ENCODE data around the gene C11orf54. TPM values are rescaled to one million over a fixed set of nuclear protein-coding genes. Genes with fewer than 3 reads are reported as not detected.

The C11orf54 gene
- total RNA-seq, 2 donors from 2014 or later, result 20.2 to 32.0 TPM

- DNase-seq (ENCODE audit: low spot score) (no peak), ATAC-seq (ENCODE audit: insufficient number of reproducible peaks, low FRiP score, low read depth) (no peak)
- Histone ChIP-seq H3K27me3 (replicated peaks; ENCODE audit: insufficient read depth) (no peaks in the 10 kb centered on the region), H3K36me3 (peaks cover 43% of the 10 kb centered on the region), H3K9me3 (no peaks in the 10 kb centered on the region), H3K4me3 (no peak overlapping the region), H3K4me1 (ENCODE audit: control insufficient read depth in 1 of 2, low read depth in 2 of 2) (no peaks in the 10 kb centered on the region), H3K27ac (no peak overlapping the region)
- TF ChIP-seq CTCF (IDR thresholded peaks at IDR 0.05), result no peak
Observed at GRCh38 chr11:93728792-93729128, 12.7 kb upstream of the C11orf54 start.

GRCh38 chr11:93729129-93729616, 12.3 kb upstream of the C11orf54 start:
- H3K9me3 ChIP-seq, result no peaks in the 10 kb centered on the region
- no peaks in the 10 kb centered on the region for H3K4me1 ChIP-seq (ENCODE audit: control insufficient read depth in 1 of 2, low read depth in 2 of 2)
- no peak for DNase-seq (ENCODE audit: low spot score)
- no peak for ATAC-seq (ENCODE audit: insufficient number of reproducible peaks, low FRiP score, low read depth)
- no peak overlapping the region for H3K27ac ChIP-seq
- no peaks in the 10 kb centered on the region for H3K27me3 ChIP-seq (replicated peaks; ENCODE audit: insufficient read depth)
- peaks cover 44% of the 10 kb centered on the region for H3K36me3 ChIP-seq
- H3K4me3 ChIP-seq, result no peak overlapping the region
- no peak for TF ChIP-seq CTCF (IDR thresholded peaks at IDR 0.05)

- peaks cover 55% of the 10 kb centered on the region for H3K36me3 ChIP-seq
- H3K27ac ChIP-seq, result no peak overlapping the region
- no peak for TF ChIP-seq CTCF (IDR thresholded peaks at IDR 0.05)
- H3K9me3 ChIP-seq, result no peaks in the 10 kb centered on the region
- H3K4me3 ChIP-seq, result no peak overlapping the region
- no peaks in the 10 kb centered on the region for H3K4me1 ChIP-seq (ENCODE audit: control insufficient read depth in 1 of 2, low read depth in 2 of 2)
- no peaks in the 10 kb centered on the region for H3K27me3 ChIP-seq (replicated peaks; ENCODE audit: insufficient read depth)
- ATAC-seq (ENCODE audit: insufficient number of reproducible peaks, low FRiP score, low read depth) (no peak), DNase-seq (ENCODE audit: low spot score) (no peak)
Observed at GRCh38 chr11:93730108-93731107, 11.1 kb upstream of the C11orf54 start.

GRCh38 chr11:93732237-93732892, 9.1 kb upstream of the C11orf54 start:
- Histone ChIP-seq H3K4me1 (ENCODE audit: control insufficient read depth in 1 of 2, low read depth in 2 of 2) (no peaks in the 10 kb centered on the region), H3K27me3 (replicated peaks; ENCODE audit: insufficient read depth) (no peaks in the 10 kb centered on the region), H3K4me3 (no peak overlapping the region), H3K36me3 (peaks cover 67% of the 10 kb centered on the region), H3K9me3 (no peaks in the 10 kb centered on the region), H3K27ac (no peak overlapping the region)
- no peak for TF ChIP-seq CTCF (IDR thresholded peaks at IDR 0.05)
- ATAC-seq (ENCODE audit: insufficient number of reproducible peaks, low FRiP score, low read depth) (no peak), DNase-seq (ENCODE audit: low spot score) (no peak)

- Histone ChIP-seq H3K9me3 (no peaks in the 10 kb centered on the region), H3K27me3 (replicated peaks; ENCODE audit: insufficient read depth) (no peaks in the 10 kb centered on the region), H3K4me1 (ENCODE audit: control insufficient read depth in 1 of 2, low read depth in 2 of 2) (peaks cover 6 to 10% of the 10 kb centered on the region in 2 donors), H3K4me3 (no peak overlapping the region), H3K27ac (no peak overlapping the region), H3K36me3 (peaks cover 63% of the 10 kb centered on the region)
- TF ChIP-seq CTCF (IDR thresholded peaks at IDR 0.05), result no peak
- ATAC-seq (ENCODE audit: insufficient number of reproducible peaks, low FRiP score, low read depth), result no peak
- DNase-seq (ENCODE audit: low spot score), result no peak
Observed at GRCh38 chr11:93733474-93733873, 8.0 kb upstream of the C11orf54 start.
